Raji (cell line): Measurements from ENCODE around the gene AOC3.

Source experiments
- POLR2A ChIP-seq: IDR thresholded peaks from 2 replicates; pipeline ENCODE4 v1.6.1; 2011; ENCODE audit warnings: low read depth, low read length, control low read depth; ENCODE audit not compliant: insufficient read depth

Gene AOC3

GRCh38 chr17:42850954-42851353, at the start of gene AOC3:
AOC3 (plus strand) TSS chr17:42851199; CDS start chr17:42851344, 145 bp downstream.
- TF ChIP-seq POLR2A = no peak

- TF ChIP-seq POLR2A = no peak
These were observed 47.7 kb upstream of the AOC3 start for GRCh38 chr17:42803074-42803883.

- TF ChIP-seq POLR2A = no peak
These were observed 46.1 kb upstream of the AOC3 start for GRCh38 chr17:42804918-42805367.

- no peak for TF ChIP-seq POLR2A
These were observed 44.8 kb upstream of the AOC3 start for GRCh38 chr17:42806249-42806648.

GRCh38 chr17:42809250-42809649, 41.7 kb upstream of the AOC3 start:
- no peak for TF ChIP-seq POLR2A

- TF ChIP-seq POLR2A = no peak
These were observed 36.2 kb upstream of the AOC3 start for GRCh38 chr17:42814633-42815399.

- no peak for TF ChIP-seq POLR2A
These were observed 33.1 kb upstream of the AOC3 start for GRCh38 chr17:42817866-42818265.

GRCh38 chr17:42818379-42818778, 32.6 kb upstream of the AOC3 start:
- TF ChIP-seq POLR2A = no peak

- TF ChIP-seq POLR2A = no peak
These were observed 31.0 kb upstream of the AOC3 start for GRCh38 chr17:42819939-42820535.

GRCh38 chr17:42821176-42821575, 29.8 kb upstream of the AOC3 start:
- TF ChIP-seq POLR2A = no peak

- no peak for TF ChIP-seq POLR2A
These were observed 23.5 kb upstream of the AOC3 start for GRCh38 chr17:42827472-42827871.

GRCh38 chr17:42830971-42831370, 20.0 kb upstream of the AOC3 start:
- no peak for TF ChIP-seq POLR2A

GRCh38 chr17:42832213-42832933, 18.6 kb upstream of the AOC3 start:
- TF ChIP-seq POLR2A = no peak

GRCh38 chr17:42832934-42833766, 17.8 kb upstream of the AOC3 start, which contains the start of gene PSME3:
PSME3 (plus strand) TSS chr17:42833397; CDS start chr17:42833632, 235 bp downstream.
- peak; percentile 95 for TF ChIP-seq POLR2A

GRCh38 chr17:42833767-42834422, 17.1 kb upstream of the AOC3 start:
- no peak for TF ChIP-seq POLR2A
